Right lobe of liver (tissue), 6 donors: Measurements from ENCODE around the gene COL19A1. TPM values are rescaled to one million over a fixed set of nuclear protein-coding genes. Genes with fewer than 3 reads are reported as not detected.

ENCODE experiments used
- ATAC-seq, 4 donors: fragments of 200-7000 bp; cut with Tn5 transposase; one replicate each; pipeline ENCODE4 v1.9.1; 2020; ENCODE audit warnings: mild to moderate bottlenecking in 4 of 4, moderate library complexity in 4 of 4
- DNase-seq, 3 donors: peaks; one replicate each; pipeline ENCODE4 v3.0.0-alpha.2; 2020
- H3K27ac ChIP-seq, 3 donors: fragments of 200-600 bp; one replicate each; pipeline ENCODE4 v1.8.0; 2022
- H3K27me3 ChIP-seq, 2 donors: fragments of 200-600 bp; one replicate each; pipeline ENCODE4 v1.8.0; 2022
- H3K36me3 ChIP-seq, 4 donors: fragments of 200-600 bp; sonication (generic) in 1 of 4; one replicate each; pipeline versions ENCODE4 v1.5.1 to v1.8.0; 2017 to 2022; ENCODE audit warnings: control low read depth in 1 of 4
- H3K4me1 ChIP-seq, 4 donors: fragments of 200-600 bp; sonication (generic) in 1 of 4; one replicate each; pipeline versions ENCODE4 v1.5.1 to v1.8.0; 2017 to 2022; ENCODE audit warnings: control low read depth in 1 of 4
- H3K4me3 ChIP-seq, 3 donors: fragments of 200-600 bp; one replicate each; pipeline ENCODE4 v1.8.0; 2022
- H3K9me3 ChIP-seq, 4 donors: fragments of 200-600 bp; sonication (generic) in 1 of 4; one replicate each; pipeline versions ENCODE4 v1.5.1 to v1.8.0; 2017 to 2022; ENCODE audit warnings: control low read depth in 1 of 4
- POLR2A ChIP-seq: fragments of 450-650 bp; IDR thresholded peaks from one replicate; pipeline ENCODE4 v1.6.1; 2017; ENCODE audit warnings: antibody characterized with exemption, mild to moderate bottlenecking
- WGBS: methylation state at CpG from one replicate; pipeline ENCODE4 v1.1.6; 2018; ENCODE audit warnings: low coverage, low lambda C conversion rate; ENCODE audit not compliant: insufficient coverage; ENCODE audit errors: missing lambda C conversion rate; 5-methylcytosine and 5-hydroxymethylcytosine counted together
- intact Hi-C, 2 donors: fragments of 100-400 bp; cut with DNase I; formaldehyde crosslinking; loops; one replicate each; pipeline versions ENCODE4 v1.11.2 to v1.14.1; 2022
- total RNA-seq, 6 experiments: library from RNA; depleted of rRNA in 2 of 6; stranded (reverse); fragments of >200 nt in 2 of 6; fragmentation: NEBNext Ultra II Directional in 3 of 6; extraction: Animal tissue kit (Norgen Biotek cat#: 25700) in 3 of 6; gene quantifications; one replicate each; pipeline versions ENCODE4 v1.1.0 to v1.2.4, GENCODE V29; 2016 to 2023
- TF ChIP-seq, protein P1 (sequence below), 4 donors: fragments of 200-600 bp in 3 of 4; fragments of 450-650 bp in 1 of 4; IDR thresholded peaks; one replicate each; pipeline versions ENCODE4 v1.5.1 to v1.8.0; 2016 to 2022; ENCODE audit warnings: antibody characterized with exemption in 4 of 4, mild to moderate bottlenecking in 2 of 4
- donor health status: DM: no; HTN: yes; CAD: no.
- donor health status: DM: no; HTN: no; CAD: no.
- donor health status: DM: no; HTN: no; CAD: no.
- donor health status: DM: no; HTN: yes; CAD: no.
- donor health status: DM: no; HTN: yes; CAD: no.

Gene COL19A1
- total RNA-seq, 6 experiments from 2014 or later = 0.18 to 0.39 (median 0.27) TPM; not detected in 2

DNA sequence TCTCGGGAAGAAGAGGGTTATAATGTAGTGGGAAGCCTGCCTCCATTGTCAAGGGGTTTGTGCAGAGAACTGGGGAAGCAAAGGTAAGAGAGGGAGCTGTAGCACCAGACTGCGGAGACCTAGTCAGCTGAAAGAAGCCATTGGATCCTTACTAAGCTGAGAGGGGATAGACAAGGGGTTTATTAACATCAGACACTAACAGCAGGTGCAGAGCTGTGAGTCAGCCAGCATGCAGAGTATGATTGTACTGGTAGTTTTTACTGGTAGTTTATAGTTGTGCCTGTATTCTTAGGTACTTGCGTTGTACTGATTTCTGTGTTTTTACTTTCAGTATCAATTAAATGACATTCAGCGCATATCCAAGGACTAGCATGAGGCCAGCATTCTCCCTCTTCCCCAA, 17.8 kb upstream of the COL19A1 start:
- intact Hi-C loops = no loop called here
- ATAC-seq (peak in 1 of 4 donors; percentile 42), DNase-seq (no peak)
- TF ChIP-seq, protein P1, sequence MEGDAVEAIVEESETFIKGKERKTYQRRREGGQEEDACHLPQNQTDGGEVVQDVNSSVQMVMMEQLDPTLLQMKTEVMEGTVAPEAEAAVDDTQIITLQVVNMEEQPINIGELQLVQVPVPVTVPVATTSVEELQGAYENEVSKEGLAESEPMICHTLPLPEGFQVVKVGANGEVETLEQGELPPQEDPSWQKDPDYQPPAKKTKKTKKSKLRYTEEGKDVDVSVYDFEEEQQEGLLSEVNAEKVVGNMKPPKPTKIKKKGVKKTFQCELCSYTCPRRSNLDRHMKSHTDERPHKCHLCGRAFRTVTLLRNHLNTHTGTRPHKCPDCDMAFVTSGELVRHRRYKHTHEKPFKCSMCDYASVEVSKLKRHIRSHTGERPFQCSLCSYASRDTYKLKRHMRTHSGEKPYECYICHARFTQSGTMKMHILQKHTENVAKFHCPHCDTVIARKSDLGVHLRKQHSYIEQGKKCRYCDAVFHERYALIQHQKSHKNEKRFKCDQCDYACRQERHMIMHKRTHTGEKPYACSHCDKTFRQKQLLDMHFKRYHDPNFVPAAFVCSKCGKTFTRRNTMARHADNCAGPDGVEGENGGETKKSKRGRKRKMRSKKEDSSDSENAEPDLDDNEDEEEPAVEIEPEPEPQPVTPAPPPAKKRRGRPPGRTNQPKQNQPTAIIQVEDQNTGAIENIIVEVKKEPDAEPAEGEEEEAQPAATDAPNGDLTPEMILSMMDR (IDR thresholded peaks at IDR 0.05) = no peak
- TF ChIP-seq POLR2A = no peak
- Histone ChIP-seq H3K36me3 (no peaks in the 10 kb centered on the region), H3K4me1 (peaks cover 0 to 17% (median 0%) of the 10 kb centered on the region in 4 donors), H3K27ac (no peak overlapping the region), H3K4me3 (no peak overlapping the region), H3K27me3 (no peaks in the 10 kb centered on the region), H3K9me3 (no peaks in the 10 kb centered on the region)
- 77% methylated on average over 4 of the region's 4 CpGs for WGBS

DNA sequence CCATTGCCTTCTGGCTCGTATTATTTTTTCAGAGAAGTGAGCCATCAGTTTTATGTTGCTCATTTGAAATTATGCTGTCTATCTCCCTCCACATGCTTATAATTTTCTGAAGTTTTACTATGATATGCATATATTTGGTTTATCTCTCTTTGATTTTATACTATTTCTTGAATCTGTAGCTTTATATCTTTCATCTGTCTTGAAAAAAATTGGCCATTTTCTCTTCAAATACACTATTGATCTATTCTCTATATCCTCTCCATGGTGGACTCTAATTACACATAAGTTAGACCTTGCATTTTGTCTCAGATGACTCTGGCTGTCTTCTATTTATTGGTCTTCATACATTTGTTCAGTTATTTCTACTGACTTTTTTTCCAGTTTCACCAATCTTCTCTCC, 13.7 kb upstream of the COL19A1 start:
- H3K9me3 ChIP-seq = no peaks in the 10 kb centered on the region
- no peak for TF ChIP-seq POLR2A
- TF ChIP-seq, protein P1 (IDR thresholded peaks at IDR 0.05) = no peak
- no peak overlapping the region for H3K4me3 ChIP-seq
- intact Hi-C loops = no loop called here
- H3K4me1 ChIP-seq = no peaks in the 10 kb centered on the region
- WGBS = 30% methylated on average over 1 of the region's 1 CpG
- no peaks in the 10 kb centered on the region for H3K27me3 ChIP-seq
- no peak for ATAC-seq
- H3K36me3 ChIP-seq = no peaks in the 10 kb centered on the region
- H3K27ac ChIP-seq = no peak overlapping the region
- DNase-seq = no peak

DNA sequence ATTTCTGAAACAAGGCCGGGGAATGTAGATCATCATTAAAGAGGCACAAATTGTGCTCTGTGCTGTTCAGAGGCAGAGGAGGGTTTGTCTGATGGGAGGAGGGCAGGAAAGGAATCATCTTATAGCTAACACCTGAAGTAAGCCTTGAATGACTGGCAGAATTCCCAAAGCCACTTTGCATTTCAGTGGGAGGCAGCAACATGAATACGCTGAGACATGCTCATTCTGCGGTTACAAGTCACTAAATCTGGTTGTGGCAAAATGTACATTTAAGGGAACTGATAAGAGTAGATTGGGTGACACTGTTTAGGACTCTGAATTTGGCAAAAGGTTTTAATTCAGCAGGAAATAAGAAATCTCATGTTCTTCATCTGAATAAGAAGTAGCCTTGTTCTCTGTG, 4.4 kb upstream of the COL19A1 start:
- ATAC-seq (no peak), DNase-seq (no peak)
- no peaks in the 10 kb centered on the region for H3K36me3 ChIP-seq
- no peaks in the 10 kb centered on the region for H3K4me1 ChIP-seq
- H3K4me3 ChIP-seq = no peak overlapping the region
- WGBS = 84% methylated on average over 3 of the region's 3 CpGs
- H3K27ac ChIP-seq = no peak overlapping the region
- TF ChIP-seq POLR2A = no peak
- TF ChIP-seq, protein P1 (IDR thresholded peaks at IDR 0.05) = no peak
- no peaks in the 10 kb centered on the region for H3K27me3 ChIP-seq
- intact Hi-C loops = no loop called here
- no peaks in the 10 kb centered on the region for H3K9me3 ChIP-seq

DNA sequence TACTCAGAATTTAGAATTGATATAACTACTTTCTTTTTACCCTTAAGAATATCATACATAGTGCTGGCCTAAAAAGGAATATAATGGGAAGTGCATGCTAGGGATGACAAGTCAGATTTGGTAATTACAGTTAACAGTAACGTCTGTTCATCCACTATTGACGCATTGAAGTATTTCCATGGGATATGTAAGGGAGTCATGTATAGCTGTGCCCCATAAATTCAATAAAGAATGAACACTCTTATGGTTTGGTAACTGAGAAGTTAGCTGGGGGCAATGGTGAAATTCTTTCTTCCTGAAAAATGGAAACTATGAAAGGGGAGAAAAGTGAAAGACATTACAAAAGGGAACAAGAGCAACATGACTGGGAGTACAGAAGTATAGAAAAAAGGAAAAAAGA, 2.6 kb upstream of the COL19A1 start:
- no peaks in the 10 kb centered on the region for H3K36me3 ChIP-seq
- no peak overlapping the region for H3K4me3 ChIP-seq
- H3K4me1 ChIP-seq = no peaks in the 10 kb centered on the region
- DNase-seq = no peak
- ATAC-seq = no peak
- intact Hi-C loops = no loop called here
- no peak for TF ChIP-seq POLR2A
- TF ChIP-seq, protein P1 (IDR thresholded peaks at IDR 0.05) = no peak
- no peak overlapping the region for H3K27ac ChIP-seq
- no peaks in the 10 kb centered on the region for H3K9me3 ChIP-seq
- WGBS = 93% methylated on average over 2 of the region's 2 CpGs
- no peaks in the 10 kb centered on the region for H3K27me3 ChIP-seq

DNA sequence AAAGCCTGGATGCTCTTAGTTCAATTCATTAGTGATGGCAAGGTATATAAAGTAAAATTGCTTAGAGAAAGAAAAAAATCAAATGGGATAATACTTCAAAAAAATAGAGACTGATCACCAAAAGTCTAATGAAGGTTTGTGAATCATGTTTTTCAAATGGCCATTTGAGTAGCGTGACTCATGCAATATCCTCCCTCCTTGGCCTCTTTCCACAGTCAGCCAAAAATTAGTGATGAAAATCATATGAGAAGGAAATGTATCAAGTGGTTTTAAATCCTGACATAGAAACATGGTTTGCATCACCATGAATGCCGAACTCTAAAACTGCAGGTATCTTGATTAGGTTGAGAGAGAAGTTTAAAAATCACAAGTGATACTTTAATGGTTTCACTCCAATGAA, 1.2 kb upstream of the COL19A1 start:
- WGBS = 83% methylated on average over 2 of the region's 2 CpGs
- H3K4me1 ChIP-seq = no peaks in the 10 kb centered on the region
- DNase-seq = no peak
- no peak for ATAC-seq
- intact Hi-C loops = no loop called here
- no peaks in the 10 kb centered on the region for H3K36me3 ChIP-seq
- H3K27ac ChIP-seq = no peak overlapping the region
- no peaks in the 10 kb centered on the region for H3K9me3 ChIP-seq
- H3K27me3 ChIP-seq = no peaks in the 10 kb centered on the region
- H3K4me3 ChIP-seq = no peak overlapping the region
- TF ChIP-seq, protein P1 (IDR thresholded peaks at IDR 0.05) = no peak
- TF ChIP-seq POLR2A = no peak
